GM21526 (cell line): ENCODE measurements around the gene HLA-DQB2.
"Not testable (repeated sequence)": the region's sequence is repeated elsewhere in the genome, so short reads cannot be mapped to it uniquely, and the experiment has no call there.

ENCODE experiments used
- ATAC-seq: cut with Tn5 transposase; IDR thresholded peaks from one replicate; pipeline ENCODE4 v1.9.1; 2021; ENCODE audit warnings: moderate library complexity; ENCODE audit not compliant: unreplicated experiment, low FRiP score

The HLA-DQB2 gene

DNA sequence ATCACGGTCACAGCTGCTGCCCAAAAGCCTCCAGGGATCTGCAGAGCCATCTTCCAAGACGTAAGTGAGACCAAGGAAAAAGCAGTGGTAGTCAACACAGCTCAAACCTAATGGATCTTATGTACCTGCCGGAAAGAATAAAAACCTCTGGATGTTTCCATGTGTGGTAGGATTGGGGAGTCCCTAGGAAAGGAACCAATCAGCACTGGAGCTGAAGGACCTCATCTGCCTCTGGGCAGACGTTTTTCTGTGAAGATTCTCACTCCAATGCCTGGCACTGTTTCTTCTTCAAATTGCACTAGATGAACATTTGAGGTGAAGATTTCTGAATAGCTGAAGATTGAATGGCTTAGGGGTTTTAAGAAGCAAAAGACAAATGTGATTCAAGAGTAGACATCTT is at the start of gene HLA-DQB2:
TSS of gene HLA-DQB2 (minus strand) at position 112 of the 400 bp plus-strand sequence. CDS start at position 50, 62 bp downstream.
- no peak for ATAC-seq

DNA sequence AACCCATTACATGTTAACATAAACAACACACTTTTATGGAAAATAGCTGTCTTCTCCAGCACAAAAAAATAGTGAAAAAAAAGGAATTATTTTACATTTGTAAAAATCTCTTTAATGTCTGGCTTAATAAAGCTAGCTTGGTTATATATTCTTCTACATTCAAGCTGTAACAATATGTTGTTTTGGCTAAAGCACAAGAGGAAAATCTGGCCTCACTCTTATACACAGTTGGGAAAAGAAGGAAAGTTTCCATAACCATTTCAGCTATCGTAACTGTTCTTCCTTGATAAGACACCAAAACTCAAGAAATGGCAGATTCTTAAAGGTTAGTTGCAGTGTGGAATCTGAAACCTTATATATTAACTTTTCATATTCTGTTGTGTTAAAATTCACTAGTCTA is 45.8 kb upstream of the HLA-DQB2 start:
- ATAC-seq, result no peak

DNA sequence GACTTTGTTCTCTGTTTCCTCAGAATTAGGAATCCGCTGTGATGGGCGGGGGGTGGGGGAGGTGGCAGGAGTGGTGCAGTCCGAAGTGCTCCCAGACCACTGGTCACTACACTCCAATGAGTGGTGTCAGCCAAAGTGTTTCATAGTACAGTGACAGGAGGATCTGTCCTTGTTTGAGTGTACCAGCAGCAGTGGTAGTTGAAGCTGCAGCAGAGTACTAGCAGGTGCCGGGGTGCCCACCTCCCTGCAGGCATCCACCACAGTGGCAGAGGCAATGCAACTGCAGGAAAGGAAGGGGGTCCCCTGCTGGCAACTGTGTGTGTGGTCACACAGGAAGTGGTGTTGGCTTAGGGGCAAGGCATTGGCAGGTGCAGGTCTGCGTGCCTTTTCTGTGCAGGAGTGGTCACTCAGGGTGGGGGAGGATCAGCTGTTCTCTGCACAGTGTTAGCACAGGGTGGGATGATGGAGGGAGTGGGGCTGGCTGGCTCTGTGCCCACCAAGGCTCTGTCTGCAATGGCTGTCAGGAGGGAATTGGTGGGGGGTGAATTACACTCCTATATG is 43.8 kb upstream of the HLA-DQB2 start:
- no peak for ATAC-seq

DNA sequence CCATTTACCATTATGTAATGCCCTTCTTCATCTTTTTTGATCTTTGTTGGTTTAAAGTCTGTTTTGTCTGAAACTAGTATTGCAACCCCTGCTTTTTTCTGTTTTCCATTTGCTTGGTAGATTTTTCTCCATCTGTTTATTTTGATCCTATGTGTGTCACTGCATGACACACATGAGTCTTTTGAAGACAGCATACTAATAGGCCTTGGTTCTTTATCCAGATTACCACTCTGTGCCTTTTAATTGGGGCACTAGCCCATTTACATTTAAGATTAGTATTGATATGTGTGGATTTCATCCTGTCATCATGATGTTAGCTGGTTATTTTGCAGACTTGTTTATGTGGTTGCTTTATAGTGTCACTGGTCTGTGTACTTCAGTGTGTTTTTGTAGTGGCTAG is 42.1 kb upstream of the HLA-DQB2 start:
- ATAC-seq, result not testable (repeated sequence)

DNA sequence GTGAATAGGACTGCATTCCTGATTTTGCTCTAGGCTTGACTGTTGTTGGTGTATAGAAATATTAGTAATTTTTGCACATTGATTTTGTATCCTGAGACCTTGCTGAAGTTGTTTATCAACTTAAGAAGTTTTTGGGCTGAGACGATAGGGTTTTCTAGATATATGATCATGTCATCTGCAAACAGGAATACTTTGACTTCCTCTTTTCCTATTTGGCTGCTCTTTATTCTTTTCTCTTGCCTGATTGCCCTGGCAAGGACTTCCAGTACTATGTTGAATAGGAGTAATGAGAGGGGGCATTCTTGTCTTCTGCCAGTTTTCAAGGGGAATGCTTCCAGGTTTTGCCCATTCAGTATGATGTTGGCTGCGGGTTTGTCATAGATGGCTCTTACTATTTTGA is 40.1 kb upstream of the HLA-DQB2 start:
- no peak for ATAC-seq

DNA sequence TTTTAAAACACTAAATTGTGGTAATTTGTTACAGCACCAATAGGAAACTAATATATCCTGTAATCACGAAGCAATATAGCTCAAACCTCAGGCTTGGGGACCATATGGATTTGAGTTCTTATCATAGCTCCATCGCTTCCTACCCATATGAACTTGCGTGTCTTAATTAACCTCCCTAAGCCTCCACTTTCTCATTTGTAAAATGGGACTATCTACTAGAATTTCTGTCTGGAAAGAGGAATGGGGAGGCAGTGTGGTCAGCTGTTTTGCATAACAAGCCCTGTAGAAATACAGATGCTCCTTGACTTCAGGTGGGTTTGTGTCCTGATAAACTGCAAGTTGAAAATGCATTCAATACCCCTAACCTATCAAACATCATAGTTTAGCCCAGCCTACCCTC is 36.4 kb upstream of the HLA-DQB2 start:
- no peak for ATAC-seq

DNA sequence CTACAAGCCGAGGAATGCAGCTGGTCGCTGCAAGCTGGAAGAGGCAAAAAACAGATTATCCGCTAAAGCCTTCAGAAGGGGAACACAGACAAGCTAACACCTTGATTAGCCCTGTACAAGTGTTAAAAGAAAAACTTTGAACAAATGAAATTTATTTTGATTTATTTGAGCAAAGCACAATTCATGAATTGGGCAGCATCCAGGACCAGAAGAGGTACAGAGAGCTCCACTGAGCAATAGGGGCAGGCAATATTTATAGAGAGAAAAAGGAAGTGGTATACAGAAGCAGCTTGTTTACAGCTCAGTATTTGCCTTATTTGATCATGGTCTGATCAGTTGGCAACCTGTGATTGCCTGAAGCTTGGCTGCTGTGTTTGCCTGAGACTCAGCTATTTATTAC is 35.8 kb upstream of the HLA-DQB2 start:
- no peak for ATAC-seq

DNA sequence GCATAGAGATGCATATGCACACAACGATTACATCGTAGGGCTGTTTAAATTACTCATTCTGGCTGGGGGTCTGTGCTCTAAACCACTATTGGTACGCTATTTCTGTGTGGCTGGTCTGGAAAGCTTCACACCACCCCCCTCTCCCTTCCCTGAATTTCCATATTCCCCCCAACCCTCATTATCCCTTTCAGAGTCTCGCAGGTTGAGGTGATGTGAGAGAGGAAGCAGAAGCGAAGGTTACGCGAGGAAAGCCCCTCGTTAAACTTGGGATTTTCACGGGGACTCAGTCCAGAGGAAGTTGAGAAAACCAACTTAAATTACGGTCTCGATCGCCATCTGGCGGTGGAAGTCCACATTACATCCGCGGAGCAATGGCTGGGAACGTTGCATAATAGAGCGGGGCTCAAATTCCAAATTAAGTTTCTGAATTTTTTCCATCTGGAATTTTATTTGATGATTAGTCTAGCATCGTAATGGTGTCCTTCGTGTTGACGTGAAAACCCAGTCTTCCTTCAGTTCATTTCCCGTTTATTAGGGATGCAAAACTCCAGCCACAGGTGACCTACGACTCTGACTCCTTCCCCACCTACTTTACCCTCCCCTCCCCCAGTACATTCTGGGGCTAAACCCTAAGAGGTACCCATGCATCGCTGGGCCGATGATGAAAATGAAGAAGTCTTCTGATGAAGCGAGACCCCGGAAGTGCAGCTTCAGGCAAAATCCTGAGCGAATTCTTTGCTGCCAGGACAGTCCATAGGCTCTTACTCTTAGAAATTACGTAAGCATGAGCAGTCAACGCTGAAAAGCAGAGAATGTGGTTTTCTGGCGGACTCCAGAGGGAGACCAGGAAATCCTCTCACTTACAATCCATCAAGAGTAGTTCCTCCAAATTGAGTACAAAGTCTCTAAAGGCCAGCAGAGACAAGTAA is 33.8 kb upstream of the HLA-DQB2 start:
- no peak for ATAC-seq

DNA sequence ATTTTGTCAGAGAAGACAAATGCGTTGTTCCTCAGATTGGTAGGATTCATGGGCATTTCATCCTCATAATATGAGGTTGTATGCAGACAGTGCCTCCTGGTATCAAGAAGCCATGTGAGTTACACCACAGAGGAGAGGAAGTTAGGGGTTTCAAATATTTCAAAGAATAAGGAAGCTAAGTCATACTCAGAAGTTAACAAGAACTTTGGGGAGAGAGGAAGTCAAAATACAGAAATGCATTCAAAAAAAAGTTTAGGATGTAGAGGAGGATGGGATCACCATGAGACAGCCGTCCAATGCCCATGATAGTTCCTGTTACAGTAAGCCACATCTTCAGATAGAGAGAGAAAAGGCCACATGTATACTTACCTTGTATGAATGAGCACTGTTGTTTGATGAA is 31.2 kb upstream of the HLA-DQB2 start:
- ATAC-seq, result no peak

DNA sequence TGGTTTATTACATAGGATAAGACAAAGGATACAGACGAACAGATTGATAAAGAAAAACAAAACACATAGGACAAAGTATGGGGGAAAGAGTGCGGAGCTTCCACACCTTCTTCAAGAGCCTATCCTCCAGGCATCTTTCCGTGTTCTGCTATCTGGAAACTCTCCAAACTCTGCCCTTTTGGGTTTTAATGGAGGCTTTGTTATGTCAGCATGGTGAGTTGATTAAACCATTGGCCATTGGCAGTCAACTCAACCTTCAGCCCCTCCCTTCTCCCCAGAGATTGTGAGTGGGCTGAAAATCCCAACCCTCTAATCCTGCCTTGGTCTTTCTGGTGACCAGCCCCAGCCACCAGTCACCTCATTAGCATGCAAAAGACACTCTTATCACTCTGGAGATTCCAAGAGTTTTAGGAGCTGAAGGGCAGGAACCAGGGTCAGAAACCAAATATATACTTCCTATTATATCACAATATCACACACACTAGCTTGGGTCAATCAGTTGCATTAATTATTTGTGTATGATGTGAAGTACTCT is 29.6 kb upstream of the HLA-DQB2 start:
- no peak for ATAC-seq

DNA sequence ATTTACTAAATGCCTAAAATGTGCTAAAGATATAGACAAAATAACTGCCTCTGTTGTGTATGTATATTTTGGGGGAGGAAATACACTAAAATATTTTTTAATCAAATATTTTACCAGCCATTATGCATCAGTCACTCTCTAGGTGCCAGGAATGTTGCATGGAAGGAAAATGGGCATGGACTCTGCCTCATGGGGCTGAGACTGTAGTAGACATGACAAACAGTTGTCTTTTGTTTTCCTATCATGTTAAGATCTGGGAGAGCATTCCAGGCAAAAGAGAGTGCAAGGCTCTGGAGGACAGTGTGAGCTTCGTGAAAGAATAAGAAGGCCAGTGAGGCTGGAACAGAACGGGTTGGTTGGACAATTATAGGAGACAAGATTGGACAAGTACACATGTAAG is 27.0 kb upstream of the HLA-DQB2 start:
- ATAC-seq, result no peak

DNA sequence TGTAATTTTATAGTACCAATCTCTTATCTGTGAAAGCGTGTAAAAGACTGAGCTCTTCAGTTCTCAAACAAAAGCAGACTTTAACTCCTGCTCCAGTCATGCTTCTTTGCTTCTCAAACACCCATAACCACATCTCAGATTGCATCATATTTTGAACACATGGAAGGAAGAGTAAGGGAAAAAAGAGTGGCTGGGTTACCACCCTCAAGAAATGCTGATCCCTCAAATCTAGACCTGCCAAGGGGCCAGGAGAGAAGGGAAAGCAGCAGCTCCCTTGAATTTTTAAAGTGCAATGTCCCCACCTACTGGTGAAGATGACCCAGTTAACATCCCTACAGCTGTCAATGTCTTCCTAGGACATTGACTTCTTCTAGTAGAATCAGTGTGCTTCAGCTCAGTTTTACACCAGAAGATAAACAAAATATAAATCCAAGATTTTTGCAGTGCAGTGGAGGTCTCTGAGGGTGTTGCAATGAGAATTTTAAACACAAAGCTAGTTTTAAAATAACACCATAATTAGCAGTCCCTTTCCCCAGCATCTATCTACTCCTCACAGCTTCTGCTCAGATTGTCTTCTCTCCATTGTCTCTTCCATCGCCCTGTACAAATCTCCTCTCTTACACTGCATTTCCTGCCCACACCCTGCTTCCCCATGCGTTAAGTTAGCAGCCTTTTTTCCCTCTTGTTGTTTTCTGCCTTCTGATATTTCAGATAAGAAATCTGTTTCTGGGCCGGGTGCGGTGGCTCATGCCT is 22.6 kb upstream of the HLA-DQB2 start:
- ATAC-seq, result no peak

DNA sequence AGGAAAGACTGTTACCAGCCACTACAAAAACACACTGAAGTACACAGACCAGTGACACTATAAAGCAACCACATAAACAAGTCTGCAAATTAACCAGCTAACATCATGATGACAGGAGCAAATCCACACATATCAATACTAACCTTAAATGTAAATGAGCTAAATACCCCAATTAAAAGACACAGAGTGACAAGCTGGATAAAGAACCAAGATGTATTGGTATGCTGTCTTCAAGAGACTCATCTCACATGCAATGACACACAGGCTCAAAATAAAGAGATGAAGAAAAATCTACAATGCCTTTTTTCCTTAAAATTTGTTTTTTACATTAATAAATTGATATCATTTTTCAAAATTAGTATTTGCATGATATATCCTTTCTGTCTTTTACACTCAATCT is 19.6 kb upstream of the HLA-DQB2 start:
- ATAC-seq, result not testable (repeated sequence)

DNA sequence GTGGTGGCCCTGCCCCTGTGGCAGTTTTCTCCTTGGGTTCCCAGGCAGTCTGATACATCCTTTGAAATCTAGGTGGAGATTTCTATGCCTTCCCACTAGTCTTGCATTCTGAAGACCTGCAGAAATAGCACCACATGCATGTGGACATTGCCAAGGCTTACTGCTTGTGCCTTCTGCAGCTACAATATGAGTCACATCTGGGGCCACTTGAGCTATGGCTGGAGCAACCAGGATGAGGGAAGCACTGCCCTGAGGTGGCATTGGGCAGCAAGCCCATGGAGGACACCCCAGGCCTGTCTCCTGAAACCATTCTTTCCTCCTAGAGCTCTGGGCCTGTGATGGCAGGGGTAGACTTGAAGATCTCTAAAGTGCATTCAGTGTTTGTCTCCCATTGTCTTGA is 15.7 kb upstream of the HLA-DQB2 start:
- ATAC-seq, result no peak

DNA sequence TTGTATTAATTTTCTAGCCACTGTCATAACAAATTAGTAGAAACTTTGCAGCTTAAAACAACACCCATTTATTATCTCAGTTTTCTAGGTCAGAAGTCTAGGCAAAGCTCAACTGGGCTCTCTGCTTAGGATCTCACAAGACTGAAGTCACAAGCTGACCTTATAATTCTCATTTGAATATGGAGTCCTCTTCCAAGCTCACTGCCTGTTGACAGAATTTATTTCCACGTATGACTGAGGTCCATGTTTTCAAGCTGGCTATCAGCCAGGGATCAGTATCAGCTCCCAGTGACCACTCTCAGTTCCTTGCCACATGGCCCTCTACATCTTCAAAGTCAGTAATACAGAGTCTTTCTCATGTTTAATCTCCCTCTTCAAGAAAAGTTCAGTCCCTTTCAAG is 11.7 kb upstream of the HLA-DQB2 start:
- no peak for ATAC-seq

DNA sequence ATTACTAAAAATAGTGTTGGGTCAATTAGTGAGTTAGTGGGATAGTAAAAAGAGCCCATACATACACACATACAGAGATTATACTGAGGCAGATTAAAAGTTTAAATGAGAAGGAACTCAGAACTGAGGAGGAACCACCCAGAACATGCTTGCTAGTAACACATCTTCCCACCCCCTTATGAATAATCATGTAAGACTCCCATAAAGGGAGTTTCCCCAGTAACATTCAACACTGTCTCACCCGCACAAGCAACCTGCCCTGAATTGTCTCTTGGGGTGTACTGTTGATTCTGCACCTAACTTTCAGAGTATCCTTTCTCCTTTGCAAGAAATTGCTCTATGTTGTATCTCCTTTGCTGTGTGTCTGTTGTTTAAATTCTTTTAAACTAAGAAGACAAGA is 11.1 kb upstream of the HLA-DQB2 start:
- ATAC-seq, result no peak

DNA sequence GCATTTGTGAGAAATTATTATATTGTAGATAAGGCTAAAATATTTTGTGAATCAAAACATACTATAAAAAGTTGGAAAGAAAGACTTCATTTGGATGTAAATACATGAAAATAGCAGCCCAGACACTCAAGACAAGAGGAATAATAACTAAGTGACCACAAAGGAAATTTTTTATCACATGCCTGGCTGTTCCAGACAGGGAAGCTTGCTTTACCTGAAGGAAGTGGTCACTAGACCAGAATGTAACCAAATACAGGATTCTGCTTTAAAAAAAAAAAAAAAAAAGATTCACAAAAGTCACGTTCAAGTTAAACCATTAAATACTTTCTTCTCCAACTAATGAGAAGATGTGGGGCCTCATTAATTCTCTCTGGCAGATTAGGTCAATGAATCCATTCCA is 9.3 kb upstream of the HLA-DQB2 start:
- ATAC-seq, result no peak

DNA sequence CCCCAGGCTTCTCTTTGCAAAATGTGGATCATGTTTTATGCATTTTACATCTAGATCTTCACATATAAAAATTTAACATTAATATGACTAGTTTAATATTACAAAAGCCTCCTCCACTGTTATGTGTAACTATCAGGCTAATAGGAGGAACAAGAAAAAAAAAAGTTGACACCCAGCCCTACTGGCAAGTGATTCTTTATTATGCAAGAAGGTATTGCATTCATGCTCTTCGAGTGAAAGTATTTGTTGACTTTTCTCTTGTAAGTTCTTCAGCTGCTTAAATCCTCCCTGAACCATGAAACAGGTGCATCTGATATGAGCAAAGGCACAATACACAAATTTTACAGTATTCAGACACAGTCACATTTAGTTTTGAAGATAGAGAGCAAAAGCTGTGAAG is 716 bp upstream of the HLA-DQB2 start:
- ATAC-seq, result no peak

DNA sequence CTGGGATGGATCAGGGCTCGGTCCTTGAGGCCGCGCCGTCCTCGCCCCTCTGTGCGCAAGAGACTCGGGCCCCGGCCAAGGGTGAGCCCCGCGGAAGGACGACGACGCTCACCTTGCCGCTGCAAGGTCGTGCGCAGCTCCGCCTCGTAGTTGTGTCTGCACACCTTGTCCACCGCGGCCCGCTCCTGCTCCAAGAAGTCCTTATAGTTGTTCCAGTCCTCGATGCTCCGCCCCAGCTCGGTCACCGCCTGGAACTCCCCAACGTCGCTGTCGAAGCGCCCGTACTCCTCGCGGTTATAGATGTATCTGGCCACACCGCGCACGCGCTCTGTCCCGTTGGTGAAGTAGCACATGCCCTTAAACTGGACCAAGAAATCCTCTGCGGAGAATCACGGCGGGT is 1.8 kb downstream of the HLA-DQB2 start:
- no peak for ATAC-seq

DNA sequence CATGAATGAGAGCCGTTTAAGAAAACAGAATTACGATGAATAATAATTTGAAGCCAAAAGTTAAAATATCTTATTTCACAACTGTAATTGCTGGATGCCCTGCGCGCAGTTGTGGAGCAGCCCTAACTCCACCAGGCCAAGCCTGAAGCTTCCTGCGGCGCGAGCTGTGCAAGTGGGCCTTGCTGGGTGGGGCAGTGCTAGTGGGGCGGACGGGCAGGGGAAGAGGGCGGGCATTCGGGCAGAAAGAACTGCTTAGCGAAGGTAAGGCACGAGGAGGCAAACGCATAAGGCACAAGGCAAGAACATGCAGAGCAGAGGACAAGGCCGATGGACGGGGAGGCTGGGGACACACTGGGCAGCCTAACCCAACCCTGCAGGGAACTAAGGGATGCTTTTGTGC is 2.3 kb downstream of the HLA-DQB2 start:
- ATAC-seq, result no peak

DNA sequence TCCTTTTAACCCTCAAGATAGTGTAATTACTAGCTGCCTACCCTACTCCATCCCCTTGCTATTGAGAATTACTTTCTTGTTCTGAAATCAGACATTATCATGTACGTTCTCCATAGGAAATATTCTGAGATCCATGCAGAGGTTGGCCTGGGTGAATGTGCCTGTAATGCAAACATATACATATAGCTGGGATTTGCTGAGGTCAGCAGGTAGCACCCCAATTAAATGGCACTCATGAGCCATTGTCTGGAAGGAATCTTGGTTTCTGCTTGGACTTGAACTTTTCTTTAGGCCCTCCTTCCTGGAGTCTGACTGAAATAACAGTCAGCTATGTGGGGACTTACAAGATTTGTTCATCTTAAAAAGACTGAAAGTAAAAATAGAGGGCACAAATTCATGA is 3.7 kb downstream of the HLA-DQB2 start:
- no peak for ATAC-seq
